GM12878 (cell line): ENCODE results near the gene ASGR2. TPM values are rescaled to one million over a fixed set of nuclear protein-coding genes. Genes with fewer than 3 reads are reported as not detected.

Source experiments
- BACH1 ChIP-seq: fragments of 450-650 bp; IDR thresholded peaks from 2 replicates; pipeline ENCODE4 v1.6.1; 2017; ENCODE audit warnings: mild to moderate bottlenecking, borderline replicate concordance
- BHLHE40 ChIP-seq, 2 experiments: fragments of 450-650 bp in 1 of 2; IDR thresholded peaks; 2 replicates each; pipeline ENCODE4 v1.6.1; 2011 to 2017; ENCODE audit warnings: low read depth in 2 of 2, borderline replicate concordance in 1 of 2, improper control_type of control experiment in 1 of 2, low read length in 1 of 2, mild to moderate bottlenecking in 1 of 2
- CEBPB ChIP-seq, 2 experiments: fragments of 150-350 bp in 1 of 2; IDR thresholded peaks; 2 replicates each; pipeline ENCODE4 v1.6.1; 2012 to 2014; ENCODE audit warnings: low read depth in 2 of 2, low read length in 2 of 2, borderline replicate concordance in 1 of 2, inconsistent platforms in 1 of 2
- CTCF ChIP-seq, 3 experiments: IDR thresholded peaks in 2 of 3; conservative IDR thresholded peaks in 1 of 3; 2 replicates each; pipeline ENCODE4 v1.5.1; 2011; ENCODE audit warnings: low read depth in 3 of 3, low read length in 3 of 3, mild to moderate bottlenecking in 3 of 3, control low read depth in 2 of 3, moderate library complexity in 2 of 3, inconsistent platforms in 1 of 3, mixed read lengths in 1 of 3; ENCODE audit not compliant: control insufficient read depth in 2 of 3, insufficient read depth in 1 of 3; ENCODE audit errors: extremely low read depth in 1 of 3
- GATAD2B ChIP-seq: fragments of 450-650 bp; conservative IDR thresholded peaks from 2 replicates; pipeline ENCODE4 v1.6.1; 2017; ENCODE audit warnings: low read depth, mild to moderate bottlenecking, moderate library complexity
- IKZF2 ChIP-seq, 2 experiments: fragments of 450-650 bp; IDR thresholded peaks; 2 replicates each; pipeline ENCODE4 v1.6.1; 2017; ENCODE audit warnings: mild to moderate bottlenecking in 2 of 2, moderate library complexity in 2 of 2
- MEF2B ChIP-seq: fragments of 450-650 bp; IDR thresholded peaks from 2 replicates; pipeline ENCODE4 v1.6.1; 2018; ENCODE audit warnings: mild to moderate bottlenecking, moderate library complexity; ENCODE audit not compliant: partially characterized antibody, poor library complexity, severe bottlenecking
- NBN ChIP-seq: fragments of 450-650 bp; IDR thresholded peaks from 2 replicates; pipeline ENCODE4 v1.6.1; 2016
- NFYB ChIP-seq: IDR thresholded peaks from 2 replicates; pipeline ENCODE4 v1.6.1; 2011; ENCODE audit warnings: low read depth, mild to moderate bottlenecking, low read length, improper control_type of control experiment, moderate library complexity; ENCODE audit not compliant: insufficient read depth
- PAX5 ChIP-seq: IDR thresholded peaks from 2 replicates; pipeline ENCODE4 v1.6.1; 2011; ENCODE audit warnings: low read depth, low read length, borderline replicate concordance
- PKNOX1 ChIP-seq: fragments of 450-650 bp; IDR thresholded peaks from 2 replicates; pipeline ENCODE4 v1.6.1; 2016; ENCODE audit warnings: mild to moderate bottlenecking
- POU2F2 ChIP-seq: IDR thresholded peaks from 3 replicates; pipeline ENCODE4 v1.6.1; 2011; ENCODE audit warnings: low read depth, mild to moderate bottlenecking, low read length, borderline replicate concordance
- RAD21 ChIP-seq: IDR thresholded peaks from 2 replicates; pipeline ENCODE4 v1.6.1; 2011; ENCODE audit warnings: mild to moderate bottlenecking, low read depth, low read length, moderate library complexity; ENCODE audit not compliant: insufficient read depth
- SIN3A ChIP-seq: IDR thresholded peaks from 2 replicates; pipeline ENCODE4 v1.6.1; 2012; ENCODE audit warnings: low read depth, low read length, improper control_type of control experiment
- ZNF217 ChIP-seq: fragments of 450-650 bp; IDR thresholded peaks from 2 replicates; pipeline ENCODE4 v1.6.1; 2017; ENCODE audit warnings: antibody characterized with exemption, mild to moderate bottlenecking
- polyA plus RNA-seq, 11 experiments: library from polyadenylated mRNA; depleted of rRNA in 4 of 11; unstranded in 6 of 11; stranded (reverse) in 5 of 11; fragments of >200 nt; fragmentation: Nextera tagmentation in 4 of 11; fragmentation: Illumina TruSeq in 1 of 11; extraction: Ambion mirVana in 4 of 11; extraction: Trizol in 1 of 11; gene quantifications; 1 replicate in 1 of 11; 2 replicates in 10 of 11; pipeline versions ENCODE4 v1.2.1 to v1.2.3, GENCODE V29; 2011 to 2016; ENCODE audit warnings: inconsistent platforms in 2 of 11, missing spikeins in 2 of 11, low read depth in 1 of 11
- total RNA-seq, 4 experiments: library from RNA; depleted of rRNA in 3 of 4; stranded (reverse); fragments of >200 nt in 3 of 4; fragmentation: Illumina TruSeq in 1 of 4; extraction: Trizol in 1 of 4; gene quantifications; 2 replicates each; pipeline versions ENCODE4 v1.2.1 to v1.2.3, GENCODE V29; 2013 to 2021
- TF ChIP-seq, protein P1 (sequence below): fragments of 450-650 bp; IDR thresholded peaks from 2 replicates; pipeline ENCODE4 v1.6.1; 2017; ENCODE audit warnings: mild to moderate bottlenecking, low read depth, inconsistent platforms; ENCODE audit not compliant: poor library complexity, severe bottlenecking

ASGR2 gene
- total and polyA plus RNA-seq, 10 of the 15 experiments (the other 5 are each of a cell fraction or from before 2014, with no cell fraction given) = not detected

DNA sequence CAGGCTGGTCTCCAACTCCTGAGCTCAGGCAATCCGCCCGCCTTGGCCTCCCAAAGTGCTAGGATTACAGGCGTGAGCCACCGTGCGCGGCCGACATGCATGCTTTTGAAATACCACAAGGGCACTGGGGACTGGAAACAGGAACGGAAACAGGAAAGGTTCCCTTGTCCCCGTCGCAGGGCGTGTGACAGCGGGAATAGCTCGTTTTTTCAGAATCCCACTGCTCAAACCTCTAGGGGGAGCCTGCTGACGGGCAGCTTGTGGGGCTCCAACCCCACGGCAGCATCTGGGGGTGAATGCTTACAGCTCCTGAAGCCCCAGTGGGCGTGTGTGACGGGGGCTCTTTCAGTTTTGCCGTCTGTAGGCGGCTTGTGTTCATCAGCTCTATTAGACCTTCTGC lies 18.8 kb upstream of the ASGR2 start (continued):
- TF ChIP-seq, protein P1, sequence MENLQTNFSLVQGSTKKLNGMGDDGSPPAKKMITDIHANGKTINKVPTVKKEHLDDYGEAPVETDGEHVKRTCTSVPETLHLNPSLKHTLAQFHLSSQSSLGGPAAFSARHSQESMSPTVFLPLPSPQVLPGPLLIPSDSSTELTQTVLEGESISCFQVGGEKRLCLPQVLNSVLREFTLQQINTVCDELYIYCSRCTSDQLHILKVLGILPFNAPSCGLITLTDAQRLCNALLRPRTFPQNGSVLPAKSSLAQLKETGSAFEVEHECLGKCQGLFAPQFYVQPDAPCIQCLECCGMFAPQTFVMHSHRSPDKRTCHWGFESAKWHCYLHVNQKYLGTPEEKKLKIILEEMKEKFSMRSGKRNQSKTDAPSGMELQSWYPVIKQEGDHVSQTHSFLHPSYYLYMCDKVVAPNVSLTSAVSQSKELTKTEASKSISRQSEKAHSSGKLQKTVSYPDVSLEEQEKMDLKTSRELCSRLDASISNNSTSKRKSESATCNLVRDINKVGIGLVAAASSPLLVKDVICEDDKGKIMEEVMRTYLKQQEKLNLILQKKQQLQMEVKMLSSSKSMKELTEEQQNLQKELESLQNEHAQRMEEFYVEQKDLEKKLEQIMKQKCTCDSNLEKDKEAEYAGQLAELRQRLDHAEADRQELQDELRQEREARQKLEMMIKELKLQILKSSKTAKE = no peak
- peak; percentile 42; the same call in 1 of the 2 replicates for TF ChIP-seq PAX5
- peak; percentile 31; the same call in 1 of the 2 replicates for TF ChIP-seq RAD21
- TF ChIP-seq CEBPB (IDR thresholded peaks at IDR 0.05; ENCODE audit: borderline replicate concordance in 1 of 2, low read depth in 2 of 2, low read length in 2 of 2) = no peak
- TF ChIP-seq GATAD2B = peak; percentile 70; the same call in 1 of the 2 replicates
- TF ChIP-seq PKNOX1 = peak; percentile 61
- peak; percentile 77 for TF ChIP-seq IKZF2 (IDR thresholded peaks at IDR 0.05)
- no peak for TF ChIP-seq NFYB
- no peak for TF ChIP-seq BACH1
- peak; percentile 71 for TF ChIP-seq MEF2B
- TF ChIP-seq BHLHE40 (IDR thresholded peaks at IDR 0.05; ENCODE audit: borderline replicate concordance in 1 of 2, low read depth in 2 of 2, low read length in 1 of 2) = peak; percentile 34 to 69; a peak in 3 of 4 replicates
- TF ChIP-seq NBN = peak; percentile 22
- peak; percentile 38; the same call in 1 of the 3 replicates for TF ChIP-seq POU2F2
- TF ChIP-seq ZNF217 = peak; percentile 56; the same call in 1 of the 2 replicates
- TF ChIP-seq CTCF (IDR thresholded peaks at IDR 0.05 in 2 of 3, conservative IDR thresholded peaks at IDR 0.05 in 1 of 3; ENCODE audit: control insufficient read depth in 2 of 3, extremely low read depth in 1 of 3, insufficient read depth in 1 of 3, low read depth in 3 of 3, low read length in 3 of 3) = peak; percentile 44 to 63 (median 58)
- TF ChIP-seq SIN3A = no peak
